ENCODE data around the gene CACNA1B.
"Not testable (repeated sequence)": the region's sequence is repeated elsewhere in the genome, so short reads cannot be mapped to it uniquely, and the experiment has no call there.

Gene CACNA1B

GRCh38 chr9:137877506-137878122 lies at the start of gene CACNA1B:
TSS of gene CACNA1B (plus strand) at chr9:137877782. CDS start at chr9:137877934, 152 bp downstream.
- not testable (repeated sequence) for DNase-seq

GRCh38 chr9:137827908-137828526 lies 49.6 kb upstream of the CACNA1B start:
- DNase-seq, result no peak

GRCh38 chr9:137828527-137829259 lies 48.9 kb upstream of the CACNA1B start:
- no peak for DNase-seq

- no peak for DNase-seq
Measured at GRCh38 chr9:137829260-137829996, 48.2 kb upstream of the CACNA1B start.

DNA sequence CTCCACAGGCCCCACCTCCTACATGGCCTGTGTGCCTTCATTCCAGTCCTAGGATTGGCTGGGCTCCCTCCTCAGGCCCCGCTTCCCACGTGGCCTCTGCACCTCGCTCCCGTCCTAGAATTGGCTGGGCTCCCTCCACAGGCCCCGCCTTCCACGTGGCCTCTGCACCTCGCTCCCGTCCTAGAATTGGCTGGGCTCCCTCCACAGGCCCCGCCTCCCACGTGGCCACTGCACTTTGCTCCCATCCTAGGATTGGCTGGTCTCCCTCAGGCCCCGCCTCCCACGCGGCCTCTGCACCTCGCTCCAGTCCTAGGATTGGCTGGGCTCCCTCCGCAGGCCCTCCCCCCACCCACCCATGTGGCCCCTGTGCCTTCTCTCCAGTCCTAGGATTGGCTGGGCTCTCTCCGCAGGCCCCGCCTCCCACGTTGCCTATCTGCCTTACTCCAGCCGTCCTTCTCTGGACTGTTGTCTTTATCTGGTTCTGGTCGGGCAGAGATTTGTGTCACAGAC lies 45.3 kb upstream of the CACNA1B start:
- no peak for DNase-seq

GRCh38 chr9:137832830-137833590 lies 44.6 kb upstream of the CACNA1B start:
- no peak for DNase-seq

DNA sequence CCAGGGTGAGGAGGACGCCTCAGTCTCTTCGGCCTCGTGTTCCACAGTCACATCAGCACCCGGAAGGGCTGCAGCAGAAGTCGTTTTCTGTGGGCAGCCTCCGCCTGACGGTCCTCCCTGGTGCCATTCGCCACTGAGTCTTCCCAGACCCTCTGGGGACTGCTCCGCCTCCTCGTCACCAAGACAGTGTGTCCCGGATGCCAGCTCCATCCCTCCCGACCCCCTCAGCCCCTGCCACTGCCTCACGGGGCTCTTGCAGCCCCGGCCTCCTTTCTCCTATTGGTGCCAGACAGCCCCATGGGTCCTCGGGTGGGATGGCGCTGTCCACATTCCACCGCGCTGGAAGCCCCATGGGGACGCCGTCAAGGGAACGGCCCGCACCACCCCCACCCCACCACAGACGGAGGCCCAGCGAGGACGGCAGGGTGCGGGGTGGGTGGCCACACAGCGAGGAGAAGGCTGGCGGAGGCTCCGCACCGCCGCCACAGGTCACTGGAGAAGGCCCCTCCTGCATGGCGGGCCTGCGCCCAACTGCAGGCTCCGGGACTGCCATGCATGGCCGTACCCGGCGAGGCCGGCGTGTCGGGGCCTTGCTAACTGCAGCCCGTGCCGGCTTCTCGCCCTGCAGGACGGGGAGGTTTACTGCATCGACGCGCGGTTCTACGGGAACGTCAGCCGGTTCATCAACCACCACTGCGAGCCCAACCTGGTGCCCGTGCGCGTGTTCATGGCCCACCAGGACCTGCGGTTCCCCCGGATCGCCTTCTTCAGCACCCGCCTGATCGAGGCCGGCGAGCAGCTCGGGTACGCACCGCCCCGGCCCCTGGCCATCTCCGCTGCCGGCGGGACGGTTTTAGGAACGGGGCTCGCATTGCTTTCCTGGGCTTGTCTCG lies 43.6 kb upstream of the CACNA1B start:
- no peak for DNase-seq

DNA sequence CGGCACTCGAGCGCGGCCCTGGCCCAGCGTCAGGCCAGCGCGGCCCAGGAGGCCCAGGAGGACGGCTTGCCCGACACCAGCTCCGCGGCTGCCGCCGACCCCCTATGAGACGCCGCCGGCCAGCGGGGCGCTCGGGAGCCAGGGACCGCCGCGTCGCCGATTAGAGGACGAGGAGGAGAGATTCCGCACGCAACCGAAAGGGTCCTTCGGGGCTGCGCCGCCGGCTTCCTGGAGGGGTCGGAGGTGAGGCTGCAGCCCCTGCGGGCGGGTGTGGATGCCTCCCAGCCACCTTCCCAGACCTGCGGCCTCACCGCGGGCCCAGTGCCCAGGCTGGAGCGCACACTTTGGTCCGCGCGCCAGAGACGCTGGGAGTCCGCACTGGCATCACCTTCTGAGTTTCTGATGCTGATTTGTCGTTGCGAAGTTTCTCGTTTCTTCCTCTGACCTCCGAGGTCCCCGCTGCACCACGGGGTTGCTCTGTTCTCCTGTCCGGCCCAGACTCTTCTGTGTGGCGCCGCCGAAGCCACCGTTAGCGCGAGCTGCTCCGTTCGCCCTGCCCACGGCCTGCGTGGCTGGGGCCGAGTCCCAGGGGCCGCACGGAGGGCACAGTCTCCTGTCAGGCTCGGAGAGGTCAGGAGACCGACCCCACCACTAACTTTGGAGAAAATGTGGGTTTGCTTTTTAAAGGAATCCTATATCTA lies 42.6 kb upstream of the CACNA1B start:
- DNase-seq, result no peak

DNA sequence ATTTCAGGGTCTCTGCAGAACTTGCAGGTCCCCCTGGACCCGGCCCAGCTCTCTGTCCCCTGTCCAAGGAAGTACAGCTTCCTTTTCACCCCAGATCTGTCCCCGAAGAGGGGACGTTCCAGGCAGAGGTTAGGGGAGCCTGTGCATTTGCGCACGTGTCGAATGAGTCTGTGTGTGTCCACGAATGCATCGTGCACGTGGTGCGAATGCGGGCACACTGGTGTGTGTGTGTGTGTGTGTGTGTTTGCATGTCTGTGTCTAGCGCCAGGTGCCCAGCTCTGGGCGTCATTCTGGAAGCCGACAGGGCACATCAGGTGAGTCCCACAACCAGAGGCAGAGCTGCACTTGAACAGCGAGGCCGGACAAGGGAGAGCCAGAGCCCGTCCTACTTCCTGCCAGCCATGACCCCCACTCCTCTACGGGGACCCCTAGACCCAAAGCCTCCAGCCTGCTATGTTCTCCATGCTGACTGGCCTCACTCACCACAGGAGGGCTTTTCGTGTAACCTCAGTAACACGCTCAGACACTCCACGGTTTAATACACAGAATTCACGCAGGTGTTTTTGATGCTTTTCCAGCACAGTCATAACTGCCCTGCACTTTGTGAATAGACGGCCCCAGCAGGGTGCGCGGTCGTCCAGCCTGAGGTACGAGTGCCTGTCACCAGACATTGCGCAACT lies 41.3 kb upstream of the CACNA1B start:
- no peak for DNase-seq

- no peak for DNase-seq
Measured at GRCh38 chr9:137836831-137837241, 40.7 kb upstream of the CACNA1B start.

GRCh38 chr9:137837345-137838278 lies 40.0 kb upstream of the CACNA1B start:
- no peak for DNase-seq

- DNase-seq, result no peak
Measured at GRCh38 chr9:137838576-137838975, 39.0 kb upstream of the CACNA1B start.

DNA sequence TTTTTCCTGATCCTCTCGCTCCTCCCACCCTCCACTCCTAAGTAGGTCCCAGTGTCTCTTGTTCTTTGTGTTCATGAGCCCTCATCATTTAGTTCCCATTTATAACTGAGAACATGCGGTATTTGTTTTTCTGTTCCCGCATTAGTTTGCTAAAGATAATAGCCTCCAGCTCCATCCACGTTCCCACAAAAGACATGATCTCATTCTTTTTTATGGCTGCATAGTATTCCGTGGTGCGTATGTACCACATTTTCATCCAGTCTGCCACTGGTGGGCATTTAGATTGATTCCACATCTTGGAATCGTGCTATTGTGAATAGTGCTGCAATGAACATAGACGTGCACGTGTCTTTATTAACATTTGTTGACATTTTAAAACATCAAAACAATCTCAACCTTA lies 34.2 kb upstream of the CACNA1B start:
- no peak for DNase-seq

DNA sequence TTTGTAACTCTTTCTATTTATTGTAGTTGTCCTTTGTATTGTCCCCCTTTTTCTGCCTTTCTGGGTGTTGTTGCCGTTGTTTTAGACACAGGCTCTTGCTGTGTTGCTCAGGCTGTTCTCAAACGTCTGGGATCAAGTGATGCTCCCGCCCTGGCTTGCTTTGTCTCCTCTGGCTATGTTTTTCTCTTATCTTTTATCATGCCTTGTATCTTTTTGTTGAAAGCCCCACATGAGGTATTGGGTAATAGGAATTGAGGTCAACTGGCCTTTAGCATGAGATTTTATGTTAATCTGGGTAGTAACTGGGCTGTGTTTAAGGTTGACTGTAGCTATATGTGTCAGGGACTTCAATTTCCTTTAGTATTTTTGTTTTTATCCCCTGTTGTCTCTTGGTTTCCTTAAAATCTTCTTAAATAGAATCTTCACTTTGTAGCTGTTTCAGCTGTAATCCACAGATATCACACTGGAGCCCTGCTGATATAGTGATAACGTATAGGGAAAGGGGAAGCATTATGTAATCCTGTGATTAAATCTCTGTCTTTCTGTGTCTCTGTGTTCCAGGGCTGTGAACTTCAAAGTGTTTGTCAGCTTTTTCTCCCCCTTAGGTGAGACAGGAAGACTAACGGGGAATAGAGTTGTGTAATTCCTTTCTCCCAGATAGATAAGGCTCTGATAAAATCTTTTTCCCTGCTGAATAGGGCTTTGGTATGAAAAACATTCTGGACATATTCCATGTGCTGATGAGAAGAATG lies 25.9 kb upstream of the CACNA1B start:
- DNase-seq, result no peak

GRCh38 chr9:137853392-137853995 lies 24.1 kb upstream of the CACNA1B start:
- DNase-seq, result no peak

DNA sequence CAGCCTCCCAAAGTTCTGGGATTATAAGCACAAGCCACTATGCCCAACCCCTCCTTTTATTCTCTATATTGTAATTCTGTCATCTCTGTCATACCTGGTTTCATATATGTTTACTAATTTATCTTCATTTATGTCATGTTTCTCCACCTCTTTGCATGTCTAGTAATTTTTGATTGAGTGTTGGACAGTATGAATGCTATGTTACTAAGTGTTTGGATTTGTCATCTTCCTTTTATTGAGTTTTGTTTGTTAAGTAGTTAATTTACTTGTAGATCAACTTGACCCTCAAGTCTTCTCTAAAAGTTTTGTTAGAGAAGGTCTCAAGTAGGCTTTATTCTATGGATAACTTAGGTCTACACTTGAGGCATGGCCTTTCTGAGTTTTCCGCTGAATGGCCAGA lies 17.2 kb upstream of the CACNA1B start:
- no peak for DNase-seq

GRCh38 chr9:137865581-137866145 lies 11.9 kb upstream of the CACNA1B start:
- DNase-seq, result no peak

All from CD4-positive, alpha-beta T cell treated with Interleukin-10 for 1 hour (primary cell).